Panc1 (cell line): Measurements from ENCODE around the gene MYH10. TPM values are rescaled to one million over a fixed set of nuclear protein-coding genes. Genes with fewer than 3 reads are reported as not detected.

Source experiments
- ATAC-seq: fragments of 200-7000 bp; cut with Tn5 transposase; 2 replicates; pipeline ENCODE4 v1.9.1; 2020; ENCODE audit warnings: mild to moderate bottlenecking, moderate library complexity
- BruUV-seq: library from RNA; stranded (reverse); fragments of 400-500 nt; replicated peaks from 2 replicates; lab custom pipeline; 2021; lab: Mats Ljungman, UMichigan
- CTCF ChIA-PET: fragments of 300-600 bp; sonication (Branson Sonifier 250); formaldehyde crosslinking; loops from one replicate; lab custom pipeline; 2022; ENCODE audit warnings: antibody characterized with exemption; lab: Charles Lee
- POLR2A ChIA-PET: fragments of 300-600 bp; sonication (Branson Sonifier 250); formaldehyde crosslinking; loops from one replicate; lab custom pipeline; 2022; ENCODE audit warnings: antibody characterized with exemption; lab: Charles Lee
- DNase-seq: peaks from one replicate; pipeline ENCODE4 v3.0.0-alpha.2; 2010; ENCODE audit warnings: low read depth, low spot score
- H3K27ac ChIP-seq: 2 replicates; pipeline ENCODE4 v1.5.1; 2011; ENCODE audit warnings: mild to moderate bottlenecking, low read length, inconsistent platforms
- H3K27me3 ChIP-seq: fragments of 200-500 bp; sonication (Bioruptor generic); 2 replicates; pipeline ENCODE4 v1.6.0; 2014; ENCODE audit warnings: low read length, inconsistent platforms; ENCODE audit not compliant: control insufficient read depth, insufficient read depth
- H3K36me3 ChIP-seq: fragments of 200-500 bp; sonication (Bioruptor generic); 2 replicates; pipeline ENCODE4 v1.5.1; 2014; ENCODE audit warnings: inconsistent platforms, mild to moderate bottlenecking, low read length, moderate library complexity; ENCODE audit not compliant: control insufficient read depth, insufficient read depth
- H3K4me1 ChIP-seq: 2 replicates; pipeline ENCODE4 v1.5.1; 2011; ENCODE audit warnings: inconsistent platforms, mild to moderate bottlenecking, low read length, moderate library complexity; ENCODE audit not compliant: control insufficient read depth, insufficient read depth
- H3K4me3 ChIP-seq, 2 experiments: 2 replicates each; pipeline ENCODE4 v1.5.1; 2011 to 2012; ENCODE audit warnings: low read depth in 2 of 2, low read length in 2 of 2, mild to moderate bottlenecking in 2 of 2, inconsistent platforms in 1 of 2, moderate library complexity in 1 of 2
- H3K9me3 ChIP-seq: fragments of 200-500 bp; sonication (Bioruptor generic); 2 replicates; pipeline ENCODE4 v1.5.1; 2014; ENCODE audit warnings: low read depth, mild to moderate bottlenecking, inconsistent platforms, low read length, moderate library complexity; ENCODE audit not compliant: control insufficient read depth, insufficient read depth
- POLR2AphosphoS5 ChIP-seq: IDR thresholded peaks from 2 replicates; pipeline ENCODE4 v1.6.1; 2012; ENCODE audit warnings: mild to moderate bottlenecking, low read depth, low read length, moderate library complexity
- SIN3A ChIP-seq: IDR thresholded peaks from 2 replicates; pipeline ENCODE4 v1.6.1; 2012; ENCODE audit warnings: low read depth, mild to moderate bottlenecking, low read length, moderate library complexity, borderline replicate concordance; ENCODE audit not compliant: insufficient read depth
- TCF7L2 ChIP-seq: IDR thresholded peaks from 2 replicates; pipeline ENCODE4 v1.6.1; 2011; ENCODE audit warnings: mild to moderate bottlenecking, low read depth, low read length, inconsistent platforms
- in situ Hi-C: cut with HindIII; loops from 2 replicates; pipeline ENCODE4 v1.10.0; 2016; ENCODE audit warnings: low sequenced_read_pairs, low pct_unique_long_range_greater_than_20kb
- intact Hi-C: fragments of 100-400 bp; cut with micrococcal nuclease; formaldehyde crosslinking; loops from one replicate; pipeline ENCODE4 v1.10.0; 2022; ENCODE audit not compliant: unreplicated experiment
- total RNA-seq: library from RNA; stranded (reverse); gene quantifications from one replicate; pipeline ENCODE4 v1.2.1, GENCODE V29; 2021; ENCODE audit not compliant: unreplicated experiment
- TF ChIP-seq, protein P1 (sequence below): fragments of 450-650 bp; IDR thresholded peaks from 2 replicates; pipeline ENCODE4 v1.5.1; 2017; ENCODE audit warnings: mild to moderate bottlenecking
- TF ChIP-seq, protein P2 (sequence below), 2 experiments: IDR thresholded peaks; 2 replicates each; pipeline ENCODE4 v1.6.1; 2011 to 2012; ENCODE audit warnings: low read depth in 2 of 2, control low read depth in 1 of 2, low read length in 1 of 2, mild to moderate bottlenecking in 1 of 2, moderate library complexity in 1 of 2; ENCODE audit not compliant: insufficient read depth in 1 of 2

MYH10 gene
- total RNA-seq, 1 experiment from 2014 or later: 36.5 TPM

DNA sequence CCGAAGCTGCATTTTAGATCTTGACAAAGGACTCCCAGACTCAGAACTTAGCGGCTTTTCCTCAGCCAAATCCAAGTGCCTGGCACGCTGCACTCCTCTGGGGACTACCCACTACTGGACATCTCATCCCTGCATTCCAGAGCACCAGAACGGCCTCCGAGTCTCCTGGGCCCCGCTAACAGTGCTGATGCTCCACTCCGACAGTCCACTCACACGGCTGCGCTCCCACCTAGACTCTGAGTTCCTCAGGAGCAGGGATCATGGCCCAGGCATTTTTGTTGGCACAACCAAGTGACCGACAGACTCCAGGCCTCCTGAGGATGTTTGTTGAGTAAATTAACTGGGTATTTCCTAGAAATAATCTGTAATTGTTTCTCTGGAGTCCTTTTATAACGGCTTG is 115.7 kb downstream of the MYH10 start:
- Histone ChIP-seq H3K9me3 (no peaks in the 10 kb centered on the region), H3K27ac (no peak overlapping the region), H3K36me3 (peaks cover 6% of the 10 kb centered on the region), H3K27me3 (no peaks in the 10 kb centered on the region), H3K4me3 (no peak overlapping the region), H3K4me1 (no peaks in the 10 kb centered on the region)
- intact Hi-C loops: no loop called here
- TF ChIP-seq POLR2AphosphoS5: no peak
- TF ChIP-seq TCF7L2: no peak
- DNase-seq (no peak), ATAC-seq (no peak)
- ChIA-PET POLR2A (no interaction called here), CTCF (no interaction called here)
- BruUV-seq: no TSS peak
- in situ Hi-C loops: no loop called here

DNA sequence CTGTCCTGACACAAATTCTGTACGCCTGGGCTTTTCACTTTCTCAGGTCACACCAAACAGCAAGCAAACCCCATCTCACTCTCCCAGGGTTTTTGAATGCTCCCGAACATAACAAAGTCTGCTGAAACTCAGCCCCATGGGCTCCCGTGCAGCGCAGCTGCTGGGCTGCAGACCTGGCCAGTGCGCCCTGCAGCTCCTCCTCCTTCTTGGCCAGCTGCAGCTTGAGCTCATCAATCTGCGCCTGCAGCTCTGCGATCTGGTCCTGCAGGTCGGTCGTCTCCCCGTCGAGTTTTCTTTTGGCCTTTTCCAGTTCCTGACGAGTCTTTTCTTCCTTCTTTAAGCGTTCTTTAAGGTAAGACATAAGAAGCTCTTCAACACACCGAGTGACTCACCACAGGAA is 124.4 kb downstream of the MYH10 start:
- POLR2A ChIA-PET: no interaction called here
- H3K4me3 ChIP-seq: no peak overlapping the region

More for the DNA sequence above, 124.4 kb downstream of the MYH10 start:
- DNase-seq (no peak), ATAC-seq (no peak)
- BruUV-seq: no TSS peak
- H3K9me3 ChIP-seq: no peaks in the 10 kb centered on the region
- H3K36me3 ChIP-seq: no peaks in the 10 kb centered on the region
- CTCF ChIA-PET: no interaction called here
- no peaks in the 10 kb centered on the region for H3K4me1 ChIP-seq
- TF ChIP-seq, protein P1, sequence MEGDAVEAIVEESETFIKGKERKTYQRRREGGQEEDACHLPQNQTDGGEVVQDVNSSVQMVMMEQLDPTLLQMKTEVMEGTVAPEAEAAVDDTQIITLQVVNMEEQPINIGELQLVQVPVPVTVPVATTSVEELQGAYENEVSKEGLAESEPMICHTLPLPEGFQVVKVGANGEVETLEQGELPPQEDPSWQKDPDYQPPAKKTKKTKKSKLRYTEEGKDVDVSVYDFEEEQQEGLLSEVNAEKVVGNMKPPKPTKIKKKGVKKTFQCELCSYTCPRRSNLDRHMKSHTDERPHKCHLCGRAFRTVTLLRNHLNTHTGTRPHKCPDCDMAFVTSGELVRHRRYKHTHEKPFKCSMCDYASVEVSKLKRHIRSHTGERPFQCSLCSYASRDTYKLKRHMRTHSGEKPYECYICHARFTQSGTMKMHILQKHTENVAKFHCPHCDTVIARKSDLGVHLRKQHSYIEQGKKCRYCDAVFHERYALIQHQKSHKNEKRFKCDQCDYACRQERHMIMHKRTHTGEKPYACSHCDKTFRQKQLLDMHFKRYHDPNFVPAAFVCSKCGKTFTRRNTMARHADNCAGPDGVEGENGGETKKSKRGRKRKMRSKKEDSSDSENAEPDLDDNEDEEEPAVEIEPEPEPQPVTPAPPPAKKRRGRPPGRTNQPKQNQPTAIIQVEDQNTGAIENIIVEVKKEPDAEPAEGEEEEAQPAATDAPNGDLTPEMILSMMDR: no peak
- TF ChIP-seq POLR2AphosphoS5 (no peak), SIN3A (no peak), TCF7L2 (no peak)
- TF ChIP-seq, protein P2, sequence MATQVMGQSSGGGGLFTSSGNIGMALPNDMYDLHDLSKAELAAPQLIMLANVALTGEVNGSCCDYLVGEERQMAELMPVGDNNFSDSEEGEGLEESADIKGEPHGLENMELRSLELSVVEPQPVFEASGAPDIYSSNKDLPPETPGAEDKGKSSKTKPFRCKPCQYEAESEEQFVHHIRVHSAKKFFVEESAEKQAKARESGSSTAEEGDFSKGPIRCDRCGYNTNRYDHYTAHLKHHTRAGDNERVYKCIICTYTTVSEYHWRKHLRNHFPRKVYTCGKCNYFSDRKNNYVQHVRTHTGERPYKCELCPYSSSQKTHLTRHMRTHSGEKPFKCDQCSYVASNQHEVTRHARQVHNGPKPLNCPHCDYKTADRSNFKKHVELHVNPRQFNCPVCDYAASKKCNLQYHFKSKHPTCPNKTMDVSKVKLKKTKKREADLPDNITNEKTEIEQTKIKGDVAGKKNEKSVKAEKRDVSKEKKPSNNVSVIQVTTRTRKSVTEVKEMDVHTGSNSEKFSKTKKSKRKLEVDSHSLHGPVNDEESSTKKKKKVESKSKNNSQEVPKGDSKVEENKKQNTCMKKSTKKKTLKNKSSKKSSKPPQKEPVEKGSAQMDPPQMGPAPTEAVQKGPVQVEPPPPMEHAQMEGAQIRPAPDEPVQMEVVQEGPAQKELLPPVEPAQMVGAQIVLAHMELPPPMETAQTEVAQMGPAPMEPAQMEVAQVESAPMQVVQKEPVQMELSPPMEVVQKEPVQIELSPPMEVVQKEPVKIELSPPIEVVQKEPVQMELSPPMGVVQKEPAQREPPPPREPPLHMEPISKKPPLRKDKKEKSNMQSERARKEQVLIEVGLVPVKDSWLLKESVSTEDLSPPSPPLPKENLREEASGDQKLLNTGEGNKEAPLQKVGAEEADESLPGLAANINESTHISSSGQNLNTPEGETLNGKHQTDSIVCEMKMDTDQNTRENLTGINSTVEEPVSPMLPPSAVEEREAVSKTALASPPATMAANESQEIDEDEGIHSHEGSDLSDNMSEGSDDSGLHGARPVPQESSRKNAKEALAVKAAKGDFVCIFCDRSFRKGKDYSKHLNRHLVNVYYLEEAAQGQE (IDR thresholded peaks at IDR 0.05; ENCODE audit: insufficient read depth in 1 of 2, low read depth in 2 of 2, low read length in 1 of 2): no peak
- in situ Hi-C loops (no loop called here), intact Hi-C loops (no loop called here)
- H3K27me3 ChIP-seq: no peaks in the 10 kb centered on the region
- H3K27ac ChIP-seq: no peak overlapping the region
